HT1080 (cell line): ENCODE measurements around the gene FBXL16. TPM values are rescaled to one million over a fixed set of nuclear protein-coding genes. Genes with fewer than 3 reads are reported as not detected.

Experiments
- DNase-seq: peaks from one replicate; pipeline ENCODE4 v3.0.0-alpha.2; 2015; ENCODE audit warnings: low read depth
- total RNA-seq: library from RNA; depleted of rRNA; stranded (reverse); fragments of >200 nt; shearing (Covaris generic); gene quantifications from 2 replicates; pipeline ENCODE4 v1.2.3, GENCODE V29; 2014

Gene FBXL16
- total RNA-seq, 1 experiment from 2014 or later: 4.2 TPM

- no peak for DNase-seq
Measured at GRCh38 chr16:734981-735881, 29.6 kb upstream of the FBXL16 start.

- DNase-seq: no peak
Measured at GRCh38 chr16:734208-734980, 28.8 kb upstream of the FBXL16 start.

- DNase-seq: no peak
Measured at GRCh38 chr16:733382-734207, 28.0 kb upstream of the FBXL16 start.

- no peak for DNase-seq
Measured at GRCh38 chr16:732936-733335, 27.3 kb upstream of the FBXL16 start.

DNA sequence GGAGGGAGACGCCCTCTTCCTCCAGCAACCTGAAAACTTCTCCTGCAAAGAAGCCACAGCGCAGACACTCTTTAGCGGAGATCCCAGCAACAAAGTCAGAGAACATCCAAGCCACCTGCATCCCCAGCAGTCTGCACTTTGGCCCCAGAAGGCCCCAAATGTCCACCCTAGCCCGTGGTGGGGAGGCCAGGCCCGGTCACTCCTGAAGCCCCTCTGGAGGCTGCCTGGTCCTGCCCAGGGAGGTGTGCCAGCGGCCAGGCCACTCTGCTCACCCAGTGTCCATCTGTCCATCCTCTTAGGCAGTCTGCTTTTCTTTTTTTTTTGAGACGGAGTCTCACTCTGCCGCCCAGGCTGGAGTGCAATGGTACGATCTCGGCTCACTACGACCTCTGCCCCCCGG, 26.7 kb upstream of the FBXL16 start:
- no peak for DNase-seq

DNA sequence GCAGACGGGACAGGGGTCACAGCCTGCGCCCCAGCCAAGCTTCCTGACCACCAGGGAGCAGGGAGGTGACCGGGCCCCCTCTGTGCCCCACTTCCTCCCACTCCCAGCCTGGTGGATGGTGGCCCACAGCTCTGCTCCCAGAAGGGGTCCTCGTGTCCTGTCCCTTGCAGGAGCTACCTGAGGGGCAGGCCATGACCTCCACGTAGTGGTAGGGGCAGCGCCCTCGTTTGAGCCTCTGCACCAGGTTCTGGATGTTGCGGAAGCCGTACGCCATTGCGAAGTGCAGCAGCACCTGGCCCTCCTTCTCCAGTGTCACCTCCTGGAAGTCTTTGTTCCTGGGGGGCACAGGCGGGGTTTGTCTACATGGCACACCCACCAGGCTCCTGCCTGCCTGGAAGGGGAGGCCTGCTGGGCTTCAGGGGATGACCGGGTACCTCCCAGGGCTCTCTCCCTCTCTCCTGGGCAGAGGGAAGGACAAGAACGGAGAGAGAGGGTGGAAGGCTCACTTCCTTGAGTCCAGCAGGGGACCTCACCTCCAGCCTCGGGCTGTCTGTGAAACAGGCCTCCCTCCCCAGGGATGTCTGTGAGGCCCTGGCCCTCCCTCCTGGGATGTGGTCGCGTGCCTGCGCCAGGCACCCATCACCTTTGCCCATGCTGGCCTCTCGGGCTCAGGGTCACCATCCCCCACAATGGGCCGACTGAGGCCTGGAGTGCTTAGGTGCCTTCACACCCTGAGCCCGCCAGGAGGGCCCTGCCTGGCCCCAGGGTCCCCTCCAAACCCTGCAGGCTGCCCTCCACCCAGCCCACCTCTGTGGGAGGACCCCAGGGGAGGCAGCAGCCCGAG, 25.3 kb upstream of the FBXL16 start:
- DNase-seq: no peak

DNA sequence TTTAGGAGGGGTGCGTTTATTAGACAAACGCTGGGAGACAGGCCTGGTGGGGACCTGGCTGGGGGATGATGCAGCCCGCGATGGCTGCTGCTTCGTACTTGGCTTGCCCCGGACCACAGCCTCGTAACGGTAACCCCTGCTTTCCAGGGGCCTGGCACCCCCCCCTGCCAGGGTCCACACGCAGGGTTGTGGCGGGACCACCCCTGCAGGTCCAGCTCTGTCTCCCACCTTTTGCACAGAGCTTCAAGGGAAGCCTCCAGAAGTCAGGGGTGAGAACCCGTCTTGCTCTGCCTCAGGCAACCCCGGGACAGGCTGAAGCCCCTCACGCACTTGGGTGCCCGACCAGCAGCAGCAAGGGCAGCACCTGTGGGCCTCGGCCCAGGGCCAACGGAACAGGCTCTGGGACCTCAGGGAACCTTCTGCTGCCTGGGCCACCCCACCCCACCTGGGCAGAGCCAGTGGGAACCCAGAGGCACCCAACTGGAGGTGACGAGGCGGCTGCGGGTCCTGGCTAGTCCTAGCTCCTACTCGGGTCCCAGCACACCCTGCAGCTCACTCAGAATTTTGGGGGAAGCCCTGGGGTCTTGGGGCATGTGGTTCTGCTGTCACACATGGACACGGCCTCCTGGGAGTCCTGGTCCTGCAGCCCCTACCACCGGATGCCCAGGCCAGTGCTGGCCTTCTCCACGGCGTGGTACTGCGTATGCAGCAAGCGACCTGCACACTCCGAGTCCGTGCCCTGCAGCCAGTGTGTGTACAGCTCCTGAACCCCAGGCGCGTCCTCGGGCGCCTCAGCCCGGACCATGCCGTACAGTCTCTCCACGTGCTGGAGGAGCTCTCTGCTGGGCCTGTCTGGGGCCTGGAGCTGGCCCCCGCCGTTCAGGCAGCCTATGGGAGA, 24.4 kb upstream of the FBXL16 start:
- no peak for DNase-seq

- DNase-seq: no peak
Measured at GRCh38 chr16:728890-729744, 23.5 kb upstream of the FBXL16 start.

- peak; percentile 83 for DNase-seq
Measured at GRCh38 chr16:728131-728889, 22.7 kb upstream of the FBXL16 start.

- no peak for DNase-seq
Measured at GRCh38 chr16:727291-727977, 21.8 kb upstream of the FBXL16 start.

DNA sequence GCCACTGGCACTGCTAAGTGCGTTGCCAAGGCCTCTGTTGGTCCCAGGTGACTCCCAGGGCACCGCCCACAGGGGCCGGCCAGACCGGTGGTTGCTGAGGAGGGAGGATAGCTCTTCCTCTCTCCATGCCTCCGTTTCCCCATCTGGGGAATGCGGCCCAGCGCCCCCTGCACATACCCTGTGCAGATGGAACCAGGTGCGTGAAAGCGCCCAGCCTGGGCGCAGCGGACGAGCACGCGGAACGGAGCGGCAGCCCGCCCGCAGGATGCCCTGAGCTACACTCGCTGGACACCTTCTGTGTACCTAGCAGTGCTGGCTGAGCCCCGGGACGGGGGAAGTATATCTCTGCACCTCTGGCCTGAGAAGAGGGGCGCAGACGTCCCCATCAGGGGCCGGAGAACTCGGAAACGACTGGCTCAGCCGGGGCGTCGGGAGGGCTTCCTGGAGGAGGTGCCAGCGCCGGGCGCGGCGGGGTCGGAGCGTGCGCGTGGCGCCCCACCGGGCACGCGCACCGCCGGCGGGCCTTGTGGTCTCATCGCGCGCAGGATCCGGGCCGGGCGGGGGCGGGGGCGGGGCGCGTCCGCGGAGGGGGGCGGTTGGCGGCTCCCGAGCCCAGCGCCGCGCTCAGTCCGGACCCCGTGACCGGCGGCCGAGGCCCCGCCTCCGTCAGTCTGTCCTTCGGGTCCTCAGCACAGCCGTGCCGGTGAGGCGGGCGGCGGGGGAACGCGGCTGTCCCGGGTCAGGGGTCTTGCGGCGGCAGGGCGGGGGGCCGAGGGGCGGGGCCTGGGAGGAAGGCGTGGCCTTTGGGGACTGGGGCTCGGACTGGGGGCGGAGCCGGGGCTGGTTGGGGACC, 21.1 kb upstream of the FBXL16 start, which contains the start of the genes CCDC78 and HAGHL:
TSS of gene CCDC78 (minus strand) at position 6 of the 853 bp plus-strand sequence. CDS start 76 bp downstream, outside the sequence.
TSS of gene HAGHL (plus strand) at position 669 of the 853 bp plus-strand sequence. CDS start 404 bp downstream, outside the sequence.
- peak; percentile 54 for DNase-seq

GRCh38 chr16:726188-726437, 20.5 kb upstream of the FBXL16 start:
- DNase-seq: no peak

DNA sequence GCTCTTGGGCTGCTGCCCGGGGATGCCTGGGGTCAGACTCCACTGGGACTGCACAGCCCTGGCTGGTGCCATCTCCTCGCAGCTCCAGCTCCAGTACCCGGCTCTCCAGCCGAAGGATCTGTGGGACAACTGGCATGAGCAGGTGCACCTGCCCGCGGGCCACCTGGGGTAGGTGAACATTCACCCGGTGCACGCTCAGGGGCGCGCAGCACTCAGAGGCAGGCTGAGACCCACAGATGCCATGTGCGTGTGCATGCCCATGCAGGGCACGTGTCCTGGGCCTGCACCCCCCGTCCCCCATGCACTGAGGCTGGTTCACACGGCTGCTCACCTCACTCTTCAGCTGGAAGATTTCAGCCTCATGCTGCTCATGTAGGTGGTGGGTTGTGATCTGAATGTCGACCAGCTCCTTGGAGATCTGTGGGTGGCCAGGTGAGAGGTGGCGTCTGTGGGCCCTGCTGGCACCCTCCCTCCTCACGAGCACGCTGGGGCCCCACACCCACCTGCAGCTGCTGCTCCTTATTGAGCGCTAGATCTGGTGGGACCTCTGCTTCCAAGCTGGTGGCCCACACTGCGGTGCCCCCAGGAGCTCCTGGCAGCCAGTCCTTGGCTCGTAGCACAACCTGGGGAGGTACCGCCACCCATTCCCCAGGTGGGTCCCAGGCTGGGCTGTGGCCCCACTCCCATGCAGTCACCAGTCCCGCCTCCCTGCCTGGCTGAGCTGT, 20.0 kb upstream of the FBXL16 start:
- no peak for DNase-seq

- no peak for DNase-seq
Measured at GRCh38 chr16:725041-725376, 19.4 kb upstream of the FBXL16 start.

GRCh38 chr16:724188-725040, 18.8 kb upstream of the FBXL16 start:
- DNase-seq: no peak
